ENCODE results near the gene NYAP1. TPM values are rescaled to one million over a fixed set of nuclear protein-coding genes. Genes with fewer than 3 reads are reported as not detected.
"Not testable (repeated sequence)": the region's sequence is repeated elsewhere in the genome, so short reads cannot be mapped to it uniquely, and the experiment has no call there.

Gene NYAP1
- total RNA-seq, 1 donor from 2014 or later: 0.55 TPM

DNA sequence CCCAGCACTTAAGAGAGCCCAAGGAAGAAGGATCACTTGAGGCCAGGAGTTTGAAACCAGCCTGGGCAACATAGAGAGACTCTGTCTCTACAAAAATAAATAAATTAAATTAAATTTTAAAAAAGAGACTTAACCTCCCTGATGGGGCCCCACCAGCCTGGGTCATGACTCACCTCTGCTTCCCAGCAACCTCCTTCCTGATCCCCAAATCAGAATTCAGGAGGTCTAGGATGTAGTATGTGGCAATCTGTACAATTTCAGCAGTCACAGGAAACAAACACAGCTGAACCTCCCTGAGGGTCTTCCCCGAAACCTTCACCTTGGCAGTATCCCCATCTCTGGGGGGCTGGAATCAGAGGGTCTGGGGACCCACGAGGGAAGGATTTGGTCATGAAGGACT, 37.7 kb upstream of the NYAP1 start:
- H3K4me1 ChIP-seq: peaks cover 11% of the 10 kb centered on the region
- no peak for TF ChIP-seq CTCF (IDR thresholded peaks at IDR 0.05)
- intact Hi-C loops (cut with DNase I): no loop called here
- H3K36me3 ChIP-seq: no peaks in the 10 kb centered on the region
- no peaks in the 10 kb centered on the region for H3K9me3 ChIP-seq
- no peaks in the 10 kb centered on the region for H3K27me3 ChIP-seq
- no peak overlapping the region for H3K4me3 ChIP-seq
- H3K27ac ChIP-seq: no peak overlapping the region
- DNase-seq (no peak), ATAC-seq (no peak)

DNA sequence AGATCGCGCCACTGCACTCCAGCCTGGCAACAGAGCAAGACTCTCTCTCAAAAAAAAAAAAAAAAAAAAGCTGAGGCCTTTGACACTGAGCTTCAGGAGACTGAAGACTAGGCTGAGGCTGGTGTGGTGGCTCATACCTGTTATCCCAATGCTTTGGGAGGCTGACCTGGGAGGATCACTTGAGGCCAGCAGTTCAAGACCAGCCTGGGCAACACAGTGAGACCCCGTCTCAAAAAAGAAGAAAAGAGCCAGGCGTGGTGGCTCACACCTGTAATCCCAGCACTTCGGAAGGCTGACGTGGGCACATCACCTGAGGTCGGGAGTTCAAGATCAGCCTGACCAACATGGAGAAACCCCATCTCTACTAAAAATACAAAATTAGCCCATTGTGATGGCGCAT, 36.4 kb upstream of the NYAP1 start:
- ATAC-seq; intact Hi-C loops (cut with DNase I); H3K36me3 ChIP-seq; H3K9me3 ChIP-seq; H3K4me3 ChIP-seq; DNase-seq; H3K27me3 ChIP-seq; H3K27ac ChIP-seq: not testable (repeated sequence)
- H3K4me1 ChIP-seq: peaks cover 11% of the 10 kb centered on the region

GRCh38 chr7:100449190-100449795, 34.4 kb upstream of the NYAP1 start:
- Histone ChIP-seq H3K27me3 (no peaks in the 10 kb centered on the region), H3K36me3 (no peaks in the 10 kb centered on the region), H3K4me3 (no peak overlapping the region), H3K9me3 (no peaks in the 10 kb centered on the region), H3K4me1 (peaks cover 11% of the 10 kb centered on the region), H3K27ac (no peak overlapping the region)
- no peak for ATAC-seq
- intact Hi-C loops (cut with DNase I): no loop called here
- no peak for TF ChIP-seq CTCF (IDR thresholded peaks at IDR 0.05)
- no peak for DNase-seq

GRCh38 chr7:100452513-100452912, 31.2 kb upstream of the NYAP1 start:
- no peak overlapping the region for H3K27ac ChIP-seq
- ATAC-seq (no peak), DNase-seq (no peak)
- H3K27me3 ChIP-seq: no peaks in the 10 kb centered on the region
- intact Hi-C loops (cut with DNase I): no loop called here
- H3K9me3 ChIP-seq: no peaks in the 10 kb centered on the region
- H3K4me3 ChIP-seq: no peak overlapping the region
- no peak for TF ChIP-seq CTCF (IDR thresholded peaks at IDR 0.05)
- H3K36me3 ChIP-seq: no peaks in the 10 kb centered on the region
- H3K4me1 ChIP-seq: no peaks in the 10 kb centered on the region

GRCh38 chr7:100453854-100454253, 29.9 kb upstream of the NYAP1 start:
- DNase-seq; H3K27ac ChIP-seq; H3K4me1 ChIP-seq; H3K36me3 ChIP-seq; intact Hi-C loops (cut with DNase I); ATAC-seq; H3K4me3 ChIP-seq; H3K27me3 ChIP-seq; H3K9me3 ChIP-seq: not testable (repeated sequence)

- intact Hi-C loops (cut with DNase I): no loop called here
- ATAC-seq: no peak
Observed at GRCh38 chr7:100455206-100455605, 28.5 kb upstream of the NYAP1 start.

More at GRCh38 chr7:100455206-100455605, 28.5 kb upstream of the NYAP1 start:
- Histone ChIP-seq H3K27me3 (no peaks in the 10 kb centered on the region), H3K4me1 (no peaks in the 10 kb centered on the region), H3K9me3 (no peaks in the 10 kb centered on the region), H3K4me3 (no peak overlapping the region), H3K36me3 (no peaks in the 10 kb centered on the region), H3K27ac (no peak overlapping the region)
- no peak for TF ChIP-seq CTCF (IDR thresholded peaks at IDR 0.05)
- DNase-seq: no peak
